ENCODE data around the gene MRFAP1. TPM values are rescaled to one million over a fixed set of nuclear protein-coding genes. Genes with fewer than 3 reads are reported as not detected.

MRFAP1 gene
- total RNA-seq (262 and 291 TPM in 2 replicates), polyA plus RNA-seq (315 and 319 TPM in 2 replicates)

DNA sequence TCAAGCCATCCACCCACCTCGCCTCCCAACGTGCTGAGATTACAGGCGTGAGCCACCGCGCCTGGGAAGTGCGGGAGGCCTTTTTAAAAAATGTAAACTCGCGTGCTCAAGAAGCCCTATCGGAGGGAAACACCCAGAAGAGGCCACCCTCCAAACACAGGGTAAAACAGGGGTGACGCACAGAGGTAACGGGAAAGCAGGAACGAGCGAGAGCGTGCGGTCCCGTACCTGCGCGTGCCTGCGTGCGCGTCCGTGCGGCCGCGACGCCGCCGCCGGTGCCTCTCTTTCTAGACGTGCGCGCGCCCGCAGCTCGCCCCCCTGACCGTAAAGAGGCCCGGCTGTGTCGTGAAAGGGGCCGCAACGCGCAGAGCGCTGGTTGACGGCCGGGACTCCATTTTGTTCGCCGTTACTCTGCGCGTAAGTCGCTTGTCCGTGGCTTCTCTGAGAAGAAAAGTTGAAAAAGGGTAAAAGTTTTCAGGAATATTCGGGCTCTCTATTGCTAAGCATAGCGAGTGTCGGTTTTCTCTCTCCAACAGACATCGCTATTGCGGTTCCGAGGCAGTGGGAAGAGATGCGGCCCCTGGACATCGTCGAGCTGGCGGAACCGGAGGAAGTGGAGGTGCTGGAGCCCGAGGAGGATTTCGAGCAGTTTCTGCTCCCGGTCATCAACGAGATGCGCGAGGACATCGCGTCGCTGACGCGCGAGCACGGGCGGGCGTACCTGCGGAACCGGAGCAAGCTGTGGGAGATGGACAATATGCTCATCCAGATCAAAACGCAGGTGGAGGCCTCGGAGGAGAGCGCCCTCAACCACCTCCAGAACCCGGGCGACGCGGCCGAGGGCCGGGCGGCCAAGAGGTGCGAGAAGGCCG is at the start of gene MRFAP1:
TSS of gene MRFAP1 (plus strand) at position 394 of the 872 bp plus-strand sequence. CDS start at position 572, 178 bp downstream.
- DNase-seq (ENCODE audit: low read depth in 1 of 2, low spot score in 1 of 2): peak; percentile 96 to 97
- Histone ChIP-seq H3K9me3 (ENCODE audit: low read depth) (no peaks in the 10 kb centered on the region), H3K27me3 (no peaks in the 10 kb centered on the region)

DNA sequence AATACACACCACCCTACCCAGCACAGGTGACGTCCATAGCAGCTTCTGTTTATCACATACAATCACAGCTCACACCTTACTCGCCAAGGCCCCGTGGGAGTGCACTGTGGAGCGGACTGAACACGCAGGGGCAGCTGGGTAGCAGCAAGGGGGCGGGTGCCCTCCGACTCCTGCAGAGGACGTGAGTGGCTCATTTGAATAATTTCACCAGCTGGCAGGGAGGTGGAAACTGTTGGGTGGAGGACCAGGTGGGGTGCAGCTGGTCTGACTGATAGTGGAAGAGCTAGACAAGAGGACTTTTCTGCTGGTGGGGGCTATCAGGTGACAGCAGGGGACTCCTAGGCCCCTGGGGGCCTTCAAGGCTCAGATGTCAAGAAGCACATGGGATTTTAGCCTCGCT is 49.2 kb upstream of the MRFAP1 start:
- Histone ChIP-seq H3K9me3 (ENCODE audit: low read depth) (no peaks in the 10 kb centered on the region), H3K36me3 (no peaks in the 10 kb centered on the region), H3K4me3 (no peak overlapping the region), H3K4me1 (ENCODE audit: low read depth) (no peaks in the 10 kb centered on the region), H3K27me3 (no peaks in the 10 kb centered on the region), H3K27ac (no peak overlapping the region)
- TF ChIP-seq, protein P1, sequence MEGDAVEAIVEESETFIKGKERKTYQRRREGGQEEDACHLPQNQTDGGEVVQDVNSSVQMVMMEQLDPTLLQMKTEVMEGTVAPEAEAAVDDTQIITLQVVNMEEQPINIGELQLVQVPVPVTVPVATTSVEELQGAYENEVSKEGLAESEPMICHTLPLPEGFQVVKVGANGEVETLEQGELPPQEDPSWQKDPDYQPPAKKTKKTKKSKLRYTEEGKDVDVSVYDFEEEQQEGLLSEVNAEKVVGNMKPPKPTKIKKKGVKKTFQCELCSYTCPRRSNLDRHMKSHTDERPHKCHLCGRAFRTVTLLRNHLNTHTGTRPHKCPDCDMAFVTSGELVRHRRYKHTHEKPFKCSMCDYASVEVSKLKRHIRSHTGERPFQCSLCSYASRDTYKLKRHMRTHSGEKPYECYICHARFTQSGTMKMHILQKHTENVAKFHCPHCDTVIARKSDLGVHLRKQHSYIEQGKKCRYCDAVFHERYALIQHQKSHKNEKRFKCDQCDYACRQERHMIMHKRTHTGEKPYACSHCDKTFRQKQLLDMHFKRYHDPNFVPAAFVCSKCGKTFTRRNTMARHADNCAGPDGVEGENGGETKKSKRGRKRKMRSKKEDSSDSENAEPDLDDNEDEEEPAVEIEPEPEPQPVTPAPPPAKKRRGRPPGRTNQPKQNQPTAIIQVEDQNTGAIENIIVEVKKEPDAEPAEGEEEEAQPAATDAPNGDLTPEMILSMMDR (IDR thresholded peaks at IDR 0.05; ENCODE audit: low read depth, low read length): no peak
- DNase-seq (ENCODE audit: low read depth in 1 of 2, low spot score in 1 of 2): no peak

More for the DNA sequence above, at the start of gene MRFAP1:
- H3K4me3 ChIP-seq: peak within 1 kb of the TSS; percentile 96
- H3K36me3 ChIP-seq: peaks cover 8% of the 10 kb centered on the region
- H3K27ac ChIP-seq: peak within 1 kb of the TSS; percentile 96
- TF ChIP-seq, protein P1 (IDR thresholded peaks at IDR 0.05; ENCODE audit: low read depth, low read length): no peak
- H3K4me1 ChIP-seq (ENCODE audit: low read depth): peaks cover 9% of the 10 kb centered on the region

DNA sequence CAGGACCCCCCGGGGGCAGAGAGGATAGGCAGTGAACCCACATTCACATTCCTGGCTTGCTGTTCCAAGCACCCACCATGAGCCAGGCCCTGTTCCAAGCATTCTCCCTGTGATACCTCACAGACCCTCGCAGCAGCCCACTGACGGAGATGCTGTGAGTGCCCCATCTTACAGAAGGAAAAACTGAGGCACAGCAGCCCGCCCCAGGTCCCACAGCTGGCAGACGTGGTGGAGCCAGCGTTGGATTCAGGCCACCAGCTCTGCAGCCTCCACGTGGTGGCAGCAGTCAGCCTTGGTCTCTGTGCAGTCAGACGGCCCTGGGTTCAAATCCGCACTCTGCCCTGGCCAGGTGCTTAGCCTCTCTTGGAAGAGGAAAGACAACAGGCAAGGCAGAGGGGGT is 48.7 kb upstream of the MRFAP1 start:
- Histone ChIP-seq H3K4me1 (ENCODE audit: low read depth) (no peaks in the 10 kb centered on the region), H3K27me3 (no peaks in the 10 kb centered on the region), H3K9me3 (ENCODE audit: low read depth) (no peaks in the 10 kb centered on the region), H3K4me3 (no peak overlapping the region), H3K27ac (no peak overlapping the region), H3K36me3 (no peaks in the 10 kb centered on the region)
- TF ChIP-seq, protein P1 (IDR thresholded peaks at IDR 0.05; ENCODE audit: low read depth, low read length): no peak
- DNase-seq (ENCODE audit: low read depth in 1 of 2, low spot score in 1 of 2): no peak

DNA sequence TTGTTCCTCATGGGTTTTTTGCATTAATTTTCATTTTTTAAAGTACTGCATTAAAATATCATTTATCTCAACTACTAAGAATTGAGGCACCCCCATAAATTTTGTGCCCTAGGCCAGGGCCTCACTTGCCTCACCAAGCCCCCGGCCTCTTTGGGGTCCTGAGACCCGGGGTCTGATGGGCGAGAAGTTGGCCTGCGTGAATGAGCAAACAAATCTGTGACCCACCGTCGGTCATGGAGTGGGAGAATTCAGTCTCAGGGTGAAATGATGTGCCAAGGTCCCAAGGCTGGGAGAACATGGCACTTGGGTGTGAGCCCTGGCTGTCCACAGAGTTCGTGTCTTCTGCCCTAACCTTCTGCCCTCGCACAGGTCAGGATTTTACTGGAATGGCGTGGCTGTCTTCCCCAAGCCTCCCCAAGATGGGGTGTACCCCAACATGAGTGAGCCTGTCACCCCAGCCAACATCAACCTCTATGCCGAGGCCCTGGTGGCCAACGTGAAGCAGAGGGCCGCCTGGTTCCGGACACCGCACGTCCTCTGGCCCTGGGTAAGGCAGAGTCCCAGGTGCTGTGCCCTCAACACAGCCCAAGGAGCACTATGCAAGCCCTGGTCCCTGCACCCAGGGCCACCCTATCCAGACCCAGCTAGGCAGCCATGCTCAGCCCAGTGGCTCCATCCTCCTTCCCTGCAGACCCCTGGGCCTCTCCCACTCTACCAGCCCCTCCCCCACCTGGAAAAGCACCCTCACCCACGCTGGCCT is 47.5 kb upstream of the MRFAP1 start:
- Histone ChIP-seq H3K27ac (no peak overlapping the region), H3K4me3 (no peak overlapping the region), H3K9me3 (ENCODE audit: low read depth) (no peaks in the 10 kb centered on the region), H3K27me3 (no peaks in the 10 kb centered on the region), H3K4me1 (ENCODE audit: low read depth) (no peaks in the 10 kb centered on the region), H3K36me3 (no peaks in the 10 kb centered on the region)
- DNase-seq (ENCODE audit: low read depth in 1 of 2, low spot score in 1 of 2): no peak
- TF ChIP-seq, protein P1 (IDR thresholded peaks at IDR 0.05; ENCODE audit: low read depth, low read length): no peak

DNA sequence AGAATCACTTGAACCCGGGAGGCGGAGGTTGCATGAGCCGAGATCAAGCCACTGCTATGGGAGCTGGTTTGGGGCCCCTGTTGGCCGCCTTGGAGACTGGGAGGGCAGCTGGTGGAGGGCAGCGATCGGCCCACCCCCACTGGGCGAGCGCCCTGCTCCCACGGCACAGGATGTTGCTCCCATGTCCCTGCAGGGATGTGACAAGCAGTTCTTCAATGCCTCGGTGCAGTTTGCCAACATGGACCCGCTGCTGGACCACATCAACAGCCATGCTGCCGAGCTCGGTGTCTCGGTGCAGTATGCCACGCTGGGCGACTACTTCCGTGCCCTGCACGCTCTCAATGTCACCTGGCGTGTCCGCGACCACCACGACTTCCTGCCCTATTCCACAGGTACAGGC is 46.1 kb upstream of the MRFAP1 start:
- no peak overlapping the region for H3K4me3 ChIP-seq
- no peaks in the 10 kb centered on the region for H3K36me3 ChIP-seq
- no peaks in the 10 kb centered on the region for H3K4me1 ChIP-seq (ENCODE audit: low read depth)
- no peaks in the 10 kb centered on the region for H3K27me3 ChIP-seq
- TF ChIP-seq, protein P1 (IDR thresholded peaks at IDR 0.05; ENCODE audit: low read depth, low read length): no peak
- H3K9me3 ChIP-seq (ENCODE audit: low read depth): no peaks in the 10 kb centered on the region
- DNase-seq (ENCODE audit: low read depth in 1 of 2, low spot score in 1 of 2): no peak
- H3K27ac ChIP-seq: no peak overlapping the region
